Stomach (tissue), 4 donors: Measurements from ENCODE around the gene ZNF850.

Experiments
- POLR2A ChIP-seq, 4 donors: fragments of 450-650 bp; IDR thresholded peaks; one replicate each; pipeline ENCODE4 v1.6.1; 2016; ENCODE audit warnings: antibody characterized with exemption in 4 of 4, control low read depth in 2 of 4, mild to moderate bottlenecking in 1 of 4, moderate library complexity in 1 of 4
- TF ChIP-seq, protein P1 (sequence below), 7 experiments: fragments of 450-650 bp in 4 of 7; fragments of 200-600 bp in 3 of 7; sonication (generic) in 3 of 7; IDR thresholded peaks; one replicate each; pipeline ENCODE4 v1.5.1; 2016 to 2019; ENCODE audit warnings: antibody characterized with exemption in 7 of 7, control low read depth in 2 of 7, mild to moderate bottlenecking in 1 of 7

DNA sequence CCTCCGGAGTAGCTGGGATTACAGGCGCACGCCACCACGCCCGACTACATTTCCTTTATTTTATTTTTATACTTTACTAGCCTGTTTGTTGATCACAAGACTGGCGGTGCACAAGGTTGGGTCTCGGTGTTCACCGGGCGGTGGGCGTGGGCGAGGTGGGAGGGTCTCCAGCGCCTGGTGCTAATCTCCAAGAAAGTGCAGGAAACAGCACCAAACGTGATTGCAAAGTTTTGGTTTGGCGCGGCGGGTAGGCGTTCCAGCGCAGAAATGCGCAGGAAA lies 24.0 kb upstream of the ZNF850 start:
- TF ChIP-seq, protein P1, sequence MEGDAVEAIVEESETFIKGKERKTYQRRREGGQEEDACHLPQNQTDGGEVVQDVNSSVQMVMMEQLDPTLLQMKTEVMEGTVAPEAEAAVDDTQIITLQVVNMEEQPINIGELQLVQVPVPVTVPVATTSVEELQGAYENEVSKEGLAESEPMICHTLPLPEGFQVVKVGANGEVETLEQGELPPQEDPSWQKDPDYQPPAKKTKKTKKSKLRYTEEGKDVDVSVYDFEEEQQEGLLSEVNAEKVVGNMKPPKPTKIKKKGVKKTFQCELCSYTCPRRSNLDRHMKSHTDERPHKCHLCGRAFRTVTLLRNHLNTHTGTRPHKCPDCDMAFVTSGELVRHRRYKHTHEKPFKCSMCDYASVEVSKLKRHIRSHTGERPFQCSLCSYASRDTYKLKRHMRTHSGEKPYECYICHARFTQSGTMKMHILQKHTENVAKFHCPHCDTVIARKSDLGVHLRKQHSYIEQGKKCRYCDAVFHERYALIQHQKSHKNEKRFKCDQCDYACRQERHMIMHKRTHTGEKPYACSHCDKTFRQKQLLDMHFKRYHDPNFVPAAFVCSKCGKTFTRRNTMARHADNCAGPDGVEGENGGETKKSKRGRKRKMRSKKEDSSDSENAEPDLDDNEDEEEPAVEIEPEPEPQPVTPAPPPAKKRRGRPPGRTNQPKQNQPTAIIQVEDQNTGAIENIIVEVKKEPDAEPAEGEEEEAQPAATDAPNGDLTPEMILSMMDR (IDR thresholded peaks at IDR 0.05) = no peak
- no peak for TF ChIP-seq POLR2A (IDR thresholded peaks at IDR 0.05)
